IPS DF 19.7 (cell line): ENCODE results near the gene IQCF2.
"Not testable (repeated sequence)": the region's sequence is repeated elsewhere in the genome, so short reads cannot be mapped to it uniquely, and the experiment has no call there.

Experiments used
- DNase-seq: peaks from one replicate; pipeline ENCODE4 v3.0.0-alpha.2; 2013; ENCODE audit warnings: low read depth, low spot score

The IQCF2 gene

DNA sequence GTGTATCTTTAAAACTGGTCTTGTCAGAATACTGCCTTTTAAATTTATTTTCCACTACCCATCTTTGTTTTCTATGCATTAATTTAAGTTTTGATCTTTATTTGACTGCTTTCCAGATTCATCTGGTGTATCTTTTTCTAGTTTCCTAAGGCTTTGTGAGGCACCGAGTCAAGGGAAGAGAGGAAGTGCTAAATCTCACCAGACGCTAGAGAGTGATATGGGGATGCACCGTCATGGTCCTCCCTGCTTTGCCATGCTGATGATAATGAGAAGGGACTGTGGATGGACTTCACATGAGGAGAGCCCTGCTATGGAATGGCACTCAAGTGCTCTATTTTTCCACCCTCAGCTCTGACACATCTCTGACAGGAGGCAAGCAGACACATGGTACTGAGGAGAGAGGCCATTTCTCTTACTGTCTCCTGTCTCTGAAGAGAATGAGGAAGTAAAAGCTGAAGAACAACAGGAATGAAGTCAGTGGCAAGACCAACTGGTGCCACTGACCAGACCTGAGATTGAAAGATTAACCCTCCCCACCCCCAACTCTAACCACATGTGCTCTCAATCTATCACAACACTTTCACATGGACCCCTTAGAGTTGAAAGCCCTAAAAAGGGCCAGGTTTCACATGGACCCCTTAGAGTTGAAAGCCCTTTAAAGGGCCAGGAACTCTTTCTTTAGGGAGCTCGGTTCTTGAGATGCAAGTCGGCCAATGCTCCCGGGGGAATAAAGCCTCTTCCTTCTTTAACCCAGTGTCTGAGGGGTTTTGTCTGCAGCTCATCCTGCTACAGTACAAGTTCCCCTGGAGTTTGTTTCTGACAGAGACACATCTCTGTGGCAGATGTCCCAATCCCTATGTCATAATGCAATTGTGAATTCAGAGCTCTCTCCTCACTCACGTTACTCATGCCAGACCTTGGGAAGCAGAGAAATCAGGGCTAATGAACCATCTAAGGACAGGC, at the start of gene IQCF2:
TSS of gene IQCF2 (plus strand) at position 913 of the 963 bp plus-strand sequence. CDS start 52 bp downstream, outside the sequence.
- DNase-seq, result no peak

GRCh38 chr3:51813539-51813938, 47.9 kb upstream of the IQCF2 start:
- DNase-seq, result no peak

DNA sequence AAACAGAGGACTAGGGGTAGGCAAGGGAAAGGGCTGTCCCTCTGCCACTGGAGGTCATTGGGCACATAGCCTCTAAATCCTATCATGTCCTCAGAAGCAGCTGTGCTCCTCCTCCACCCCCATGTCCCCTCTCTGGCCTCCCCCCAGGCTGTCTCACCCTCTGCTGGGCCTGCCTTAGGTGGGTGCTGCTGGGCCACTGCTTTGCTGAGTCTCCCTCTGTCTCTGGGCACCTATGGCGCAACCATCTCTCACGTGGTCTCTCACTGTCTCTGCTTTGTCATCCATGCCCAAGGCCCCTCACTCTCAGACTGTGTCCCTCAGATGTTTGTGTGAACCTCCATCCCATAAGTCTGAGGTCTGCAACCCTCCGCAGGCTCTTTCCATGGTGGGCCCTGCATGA, 47.4 kb upstream of the IQCF2 start:
- no peak for DNase-seq

DNA sequence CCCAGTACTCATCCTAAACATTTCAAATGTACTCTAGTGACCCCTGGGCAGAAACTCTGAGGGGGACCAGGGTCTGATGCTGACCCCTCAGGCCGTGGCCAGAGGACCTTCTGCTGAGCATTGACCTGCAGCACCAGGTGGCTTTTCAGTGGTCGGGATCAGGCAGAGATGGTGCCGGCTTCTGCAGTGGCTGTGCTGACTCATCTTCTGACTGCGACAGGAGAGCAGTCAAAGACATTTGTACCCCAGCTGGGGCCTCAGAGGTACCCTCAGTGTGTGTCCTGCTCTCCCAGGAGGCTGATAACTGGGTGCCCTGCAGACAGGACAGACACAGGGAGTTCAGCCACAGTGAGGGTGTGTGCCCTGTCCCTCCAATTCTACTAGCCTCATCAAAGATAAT, 45.8 kb upstream of the IQCF2 start:
- no peak for DNase-seq

DNA sequence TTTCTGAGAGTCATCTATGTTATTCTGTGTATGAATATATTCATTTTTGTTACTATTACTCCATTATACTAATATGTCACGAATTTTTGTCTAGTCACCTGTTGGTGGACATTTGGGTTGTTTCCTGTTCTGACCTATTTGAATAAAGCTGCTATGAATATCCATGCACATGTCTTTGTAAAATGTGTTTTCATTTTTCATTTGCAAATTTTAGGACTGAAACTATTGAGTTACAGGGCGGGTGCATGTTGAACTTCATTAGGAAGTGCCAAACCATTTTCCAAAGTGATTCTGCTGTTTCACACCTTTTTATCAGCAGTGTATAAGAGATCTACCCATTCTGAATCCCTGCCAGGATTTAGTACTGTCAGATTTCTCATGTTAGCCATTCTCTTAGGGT, 44.7 kb upstream of the IQCF2 start:
- no peak for DNase-seq

DNA sequence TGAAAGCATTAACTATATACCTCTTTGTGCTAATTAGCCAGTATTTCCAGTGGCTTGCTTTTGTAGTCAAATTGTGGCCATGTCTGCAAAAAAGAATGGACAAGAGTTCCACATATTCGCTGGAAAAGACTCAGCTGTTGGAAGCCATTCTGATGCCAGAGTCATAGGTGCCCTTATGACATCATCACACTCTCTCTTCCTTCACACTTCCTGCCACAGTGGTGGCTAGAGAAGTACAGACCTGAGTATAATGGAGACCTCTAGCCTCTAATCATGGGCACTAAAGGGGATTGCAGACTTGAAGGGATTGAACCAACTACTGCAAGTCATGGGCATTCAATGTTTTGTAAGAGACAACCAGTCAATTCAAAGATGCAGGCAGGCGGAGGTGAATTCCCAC, 44.0 kb upstream of the IQCF2 start:
- no peak for DNase-seq

DNA sequence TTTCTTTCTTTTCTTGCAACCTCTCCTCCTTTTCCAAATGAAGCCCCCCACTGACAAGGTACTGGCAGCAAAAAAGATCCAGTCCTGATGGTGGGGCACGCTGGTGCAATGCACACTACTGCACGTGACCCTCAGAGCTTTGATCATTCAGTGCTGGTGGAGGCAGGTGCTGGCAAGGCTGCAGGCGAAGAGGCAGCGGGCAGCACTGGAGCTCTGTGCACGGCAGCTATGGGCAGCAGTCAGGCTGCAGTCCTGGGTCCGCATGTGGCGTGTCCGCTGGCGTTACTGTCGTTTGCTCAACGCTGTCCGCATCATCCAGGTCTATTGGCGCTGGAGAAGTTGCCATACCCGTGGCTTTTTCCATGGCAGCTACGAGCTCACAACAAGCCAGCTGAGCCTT, 42.3 kb upstream of the IQCF2 start:
- DNase-seq, result no peak

DNA sequence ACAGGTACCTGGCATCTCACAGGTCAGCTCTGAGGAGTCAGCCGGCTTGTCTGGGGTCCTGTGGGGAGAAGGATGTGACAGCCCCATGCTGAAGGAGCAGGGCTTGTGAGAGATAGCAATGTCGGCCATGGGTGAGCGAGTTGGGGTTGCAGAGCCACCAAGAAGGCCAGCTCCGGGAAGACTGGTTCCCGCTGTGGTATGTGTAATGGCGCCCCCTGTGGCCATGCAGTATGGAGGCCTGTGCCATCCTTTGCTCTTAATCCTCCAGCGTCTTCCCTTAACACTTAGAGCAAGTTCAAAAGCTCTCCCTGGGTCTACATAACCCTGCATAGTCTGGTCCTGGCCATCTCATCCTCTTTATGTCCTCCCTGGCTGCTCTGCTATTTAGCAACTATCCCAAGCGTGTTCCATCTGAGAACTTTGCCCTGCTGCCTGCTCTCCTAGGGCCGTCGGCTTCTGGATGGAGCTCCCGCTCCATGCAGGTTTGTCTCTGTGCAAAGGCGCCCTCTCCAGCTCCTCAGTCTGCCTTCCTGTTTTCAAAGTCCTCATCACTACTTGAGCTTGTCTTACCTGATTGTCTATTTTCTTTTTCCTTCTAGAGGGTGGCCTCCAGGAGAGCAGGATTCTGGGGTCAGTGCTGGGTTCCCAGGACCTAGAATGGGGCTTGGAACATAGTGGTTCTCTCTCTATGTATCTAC, 41.6 kb upstream of the IQCF2 start:
- peak; percentile 48 for DNase-seq

GRCh38 chr3:51828297-51828696, 33.1 kb upstream of the IQCF2 start:
- no peak for DNase-seq

DNA sequence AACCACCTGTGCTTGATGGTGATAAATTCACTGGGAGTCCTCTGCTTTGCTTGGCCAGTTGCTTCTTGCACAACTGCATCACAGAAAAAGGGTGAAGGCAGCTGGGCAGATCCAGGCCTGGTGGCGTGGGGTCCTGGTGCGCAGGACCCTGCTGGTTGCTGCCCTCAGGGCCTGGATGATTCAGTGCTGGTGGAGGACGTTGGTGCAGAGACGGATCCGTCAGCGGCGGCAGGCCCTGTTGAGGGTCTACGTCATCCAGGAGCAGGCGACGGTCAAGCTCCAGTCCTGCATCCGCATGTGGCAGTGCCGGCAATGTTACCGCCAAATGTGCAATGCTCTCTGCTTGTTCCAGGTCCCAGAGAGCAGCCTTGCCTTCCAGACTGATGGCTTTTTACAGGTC, 31.1 kb upstream of the IQCF2 start:
- DNase-seq, result no peak

DNA sequence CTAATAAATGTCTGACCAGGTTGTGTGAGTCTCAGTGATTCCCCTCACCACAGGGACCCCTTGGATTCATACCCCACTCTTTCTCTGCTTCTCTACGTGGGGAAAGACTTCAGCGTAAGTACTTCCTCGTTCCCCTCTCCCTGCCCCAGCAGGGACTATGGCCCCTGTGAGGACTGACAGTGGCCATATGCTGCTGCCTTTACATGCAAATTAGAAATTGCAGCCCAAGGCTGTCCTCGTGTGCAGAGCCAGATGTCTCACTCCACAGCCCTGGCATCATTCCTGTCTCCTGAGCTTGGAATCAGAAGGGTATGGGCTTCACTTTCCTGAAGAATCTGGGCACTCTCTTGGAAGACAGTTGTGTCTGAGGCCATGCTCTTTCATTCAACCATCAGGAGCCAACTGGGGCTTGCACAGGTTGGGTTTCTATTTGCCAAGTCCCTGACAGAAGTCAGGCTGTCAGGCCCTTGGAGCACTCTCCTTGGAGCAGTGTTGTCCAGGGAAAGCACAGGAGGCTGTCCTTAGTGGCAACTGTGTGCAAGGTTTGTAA, 30.5 kb upstream of the IQCF2 start:
- no peak for DNase-seq

DNA sequence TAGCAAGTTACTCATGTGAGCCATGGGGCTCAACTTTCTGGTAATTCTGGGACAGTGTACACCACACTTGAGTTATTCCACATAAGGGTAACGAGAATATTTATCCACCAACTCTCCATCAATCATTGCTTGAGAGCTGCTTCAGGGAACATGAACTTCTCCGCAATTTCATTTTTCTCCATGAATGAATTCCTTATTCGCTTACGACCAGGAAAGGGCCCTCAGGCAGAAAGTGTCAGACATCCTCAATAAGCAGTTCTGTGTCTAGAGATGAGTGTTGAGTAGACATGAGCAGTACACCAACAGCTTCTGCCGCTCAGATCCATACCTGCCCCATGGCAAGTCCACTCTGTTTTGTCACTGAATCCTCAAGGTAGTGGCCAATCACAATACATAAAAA, 24.8 kb upstream of the IQCF2 start:
- DNase-seq, result no peak

DNA sequence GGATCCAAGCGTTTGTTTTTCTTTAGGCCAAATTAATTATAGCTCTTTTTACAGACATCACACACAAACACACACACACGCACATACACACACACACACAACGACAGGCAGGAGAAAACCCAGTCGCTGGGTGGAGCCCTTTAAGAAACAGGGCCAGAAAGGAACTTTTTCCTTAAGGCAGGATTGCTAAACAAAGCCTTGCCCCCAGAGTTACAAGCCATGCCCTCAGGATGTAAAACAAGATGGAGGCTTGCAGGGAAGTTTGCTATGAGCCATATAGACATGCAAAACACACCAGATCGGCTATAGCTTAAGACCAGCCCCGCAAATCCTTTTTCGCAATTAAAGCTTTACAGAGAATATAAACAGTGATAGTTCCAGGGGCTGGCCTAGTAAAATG, 16.3 kb upstream of the IQCF2 start:
- peak; percentile 38 for DNase-seq

GRCh38 chr3:51855411-51855810, 6.0 kb upstream of the IQCF2 start:
- not testable (repeated sequence) for DNase-seq

DNA sequence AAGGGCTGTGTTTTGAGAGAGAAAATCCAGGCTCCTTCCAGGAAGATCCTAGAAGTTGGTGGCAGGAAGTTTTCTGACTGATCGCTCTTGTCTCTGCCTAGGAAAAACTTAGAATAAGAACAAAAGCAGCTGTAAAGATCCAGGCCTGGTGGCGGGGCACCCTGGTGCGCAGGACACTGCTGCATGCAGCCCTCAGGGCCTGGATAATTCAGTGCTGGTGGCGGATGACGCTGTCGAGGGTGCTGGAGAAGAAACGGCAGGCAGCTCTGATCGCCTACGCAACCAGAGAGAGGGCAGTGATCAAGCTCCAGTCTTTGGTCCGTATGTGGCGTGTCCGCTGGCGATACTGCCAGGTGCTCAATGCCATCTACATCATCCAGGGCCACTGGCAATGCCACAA, 1.5 kb downstream of the IQCF2 start:
- no peak for DNase-seq

DNA sequence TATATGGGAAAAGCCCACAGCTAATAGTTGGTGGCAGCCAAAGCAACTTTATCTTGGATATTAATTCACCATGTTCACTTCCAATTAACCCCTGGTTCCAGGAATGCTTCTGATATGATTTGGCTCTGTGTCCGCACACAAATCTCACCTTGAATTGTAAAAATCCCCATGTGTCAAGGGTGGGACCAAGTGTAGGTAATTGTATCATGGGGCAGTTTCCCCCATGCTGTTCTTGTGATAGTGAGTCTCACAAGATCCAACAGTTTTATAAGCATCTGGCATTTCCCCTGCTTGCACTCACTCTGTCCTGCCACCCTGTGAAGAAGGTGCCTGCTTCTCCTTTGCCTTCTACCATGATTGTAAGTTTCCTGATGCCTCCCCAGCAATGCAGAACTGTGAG, 7.5 kb downstream of the IQCF2 start:
- DNase-seq, result not testable (repeated sequence)

DNA sequence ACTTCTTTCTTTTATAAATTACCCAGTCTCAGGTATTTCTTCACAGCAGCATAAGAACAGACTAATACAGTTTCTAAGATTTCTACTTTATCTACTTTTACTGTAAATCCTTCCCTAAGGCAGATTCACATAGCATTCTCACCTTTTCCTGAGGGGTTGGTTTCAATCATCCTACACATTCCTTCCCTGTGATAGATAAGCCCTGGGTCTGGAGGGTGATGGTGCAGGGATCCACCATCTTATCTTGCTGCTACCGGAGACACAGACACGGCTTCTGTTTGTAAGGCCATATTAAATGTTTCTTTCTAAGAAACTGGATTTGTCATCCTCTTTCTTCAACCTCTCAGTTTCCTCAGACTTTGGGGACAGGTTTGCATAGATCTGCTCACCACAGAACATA, 7.9 kb downstream of the IQCF2 start:
- no peak for DNase-seq

DNA sequence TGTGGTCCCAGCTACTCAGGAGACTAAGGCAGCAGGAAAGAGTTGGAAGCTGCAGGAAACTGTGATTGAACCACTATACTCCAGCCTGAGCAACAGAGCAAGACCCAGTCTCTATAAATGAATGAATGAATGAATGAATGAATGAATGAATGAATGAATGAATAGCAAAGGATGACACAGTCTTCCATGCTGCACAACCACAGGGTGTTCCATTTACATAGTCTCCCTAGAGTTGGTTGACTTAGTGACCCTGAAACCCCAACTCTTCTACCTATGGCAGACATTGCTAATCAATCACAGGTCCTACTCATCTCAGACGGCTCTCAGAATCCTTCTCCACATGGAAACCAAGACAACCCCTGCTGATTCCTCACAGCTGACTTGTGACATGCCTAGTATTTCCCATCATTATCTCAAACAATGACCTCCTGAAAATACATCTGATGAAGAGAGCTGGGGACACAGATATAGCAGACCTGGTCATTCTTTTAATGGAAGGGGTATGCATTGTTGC, 11.9 kb downstream of the IQCF2 start:
- DNase-seq, result no peak

GRCh38 chr3:51873876-51874275, 12.5 kb downstream of the IQCF2 start:
- DNase-seq, result no peak

- no peak for DNase-seq
Measured at GRCh38 chr3:51874411-51874810, 13.0 kb downstream of the IQCF2 start.

DNA sequence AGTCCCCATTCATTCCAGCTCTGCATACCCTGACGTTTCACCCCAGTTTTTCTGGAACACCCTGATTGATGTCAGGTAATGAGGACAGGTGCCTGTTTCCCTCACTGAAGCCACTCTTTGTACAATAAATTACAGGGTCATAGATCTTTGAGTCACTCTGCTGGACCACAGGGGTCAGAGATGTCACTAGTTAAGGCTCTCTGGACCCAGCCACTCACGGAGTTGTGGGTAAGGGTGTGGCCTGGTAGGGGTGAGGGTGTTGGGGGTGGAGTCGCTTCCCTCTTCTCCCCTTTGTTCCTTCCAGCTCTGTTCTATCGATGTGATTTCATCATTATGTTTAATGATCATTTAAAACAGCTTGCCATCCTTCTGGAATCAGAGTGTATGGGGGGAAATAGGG, 13.5 kb downstream of the IQCF2 start:
- no peak for DNase-seq

DNA sequence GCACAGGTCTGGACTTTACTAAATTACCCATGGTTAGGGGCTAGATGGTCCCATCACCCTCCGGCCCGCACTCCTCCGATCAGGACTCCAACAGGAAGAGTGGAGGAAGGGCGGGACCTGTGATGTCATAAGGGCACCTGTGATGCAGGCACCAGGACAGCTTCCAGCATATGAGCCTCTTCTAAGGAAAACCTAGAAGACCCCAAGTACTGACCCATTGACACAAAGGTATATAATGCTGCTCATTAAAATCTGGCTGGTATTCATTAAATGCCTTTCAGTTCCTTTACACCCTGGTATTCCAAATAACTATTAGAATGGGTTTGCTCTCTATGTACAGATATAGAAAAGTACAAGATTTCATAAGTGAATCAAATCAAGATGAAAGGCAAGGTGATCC, 14.1 kb downstream of the IQCF2 start, which contains the start of gene IQCF5:
TSS of gene IQCF5 (minus strand) at position 101 of the 400 bp plus-strand sequence. CDS start at position 31, 70 bp downstream.
- no peak for DNase-seq
